HG03064 (cell line): ENCODE measurements around the gene MCOLN2.
"Not testable (repeated sequence)": the region's sequence is repeated elsewhere in the genome, so short reads cannot be mapped to it uniquely, and the experiment has no call there.

ENCODE experiments used
- ATAC-seq: cut with Tn5 transposase; IDR thresholded peaks from one replicate; pipeline ENCODE4 v1.9.1; 2021; ENCODE audit warnings: low read depth; ENCODE audit not compliant: unreplicated experiment

The MCOLN2 gene

DNA sequence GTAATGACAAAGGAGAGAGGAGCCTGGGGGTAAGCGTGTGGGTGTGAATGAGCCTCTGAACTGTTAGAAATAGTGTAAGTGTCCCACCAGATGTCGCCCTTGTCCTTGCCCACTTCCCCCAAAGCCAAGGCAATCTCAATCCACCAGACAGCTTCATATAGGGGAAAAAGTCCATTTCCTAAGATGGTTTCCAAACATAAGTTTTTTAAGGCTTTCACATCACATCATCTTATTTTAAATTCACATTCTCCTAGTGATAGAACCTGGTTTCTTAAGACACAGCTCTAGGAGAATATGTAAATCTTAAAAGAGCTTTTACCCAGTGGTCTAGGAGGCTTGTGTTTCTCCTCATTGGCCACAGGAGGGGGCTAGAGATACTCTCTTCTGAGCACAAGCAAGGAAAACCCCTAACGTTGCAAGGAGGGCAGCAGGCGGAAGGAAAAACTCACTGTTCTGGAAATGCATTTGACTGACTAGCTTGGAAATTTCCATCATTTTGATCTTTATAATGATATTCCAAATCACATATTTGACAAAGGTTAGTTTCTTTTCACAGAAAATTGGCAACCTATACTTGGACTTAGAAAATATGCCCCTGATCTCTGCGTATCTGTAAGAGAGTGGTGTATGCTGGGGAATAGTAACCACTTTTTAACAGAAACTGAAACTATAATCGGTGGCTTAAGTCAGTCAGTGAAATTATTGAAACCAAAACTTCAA lies 52.0 kb downstream of the MCOLN2 start:
- ATAC-seq = peak; percentile 87

GRCh38 chr1:84941843-84942242 lies 55.1 kb downstream of the MCOLN2 start:
- ATAC-seq = no peak

DNA sequence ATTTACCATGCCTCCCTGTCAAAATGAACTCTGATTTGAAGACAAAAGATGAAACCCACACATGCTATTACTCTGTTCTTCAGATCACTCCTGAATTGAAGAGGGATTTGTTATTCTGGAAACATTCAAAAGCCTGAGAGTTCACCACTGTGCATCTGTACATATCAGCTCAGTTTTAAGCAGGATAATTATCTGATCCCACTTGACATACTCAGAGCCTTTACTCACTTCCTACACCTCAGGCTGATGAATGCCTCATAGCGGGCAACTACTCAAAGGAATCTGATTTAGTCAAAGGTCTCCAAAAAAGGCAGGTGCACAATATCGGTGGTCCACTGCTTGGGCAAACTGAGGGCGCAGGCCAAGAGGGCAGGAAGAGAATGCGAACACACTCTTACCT lies 56.4 kb downstream of the MCOLN2 start:
- no peak for ATAC-seq

DNA sequence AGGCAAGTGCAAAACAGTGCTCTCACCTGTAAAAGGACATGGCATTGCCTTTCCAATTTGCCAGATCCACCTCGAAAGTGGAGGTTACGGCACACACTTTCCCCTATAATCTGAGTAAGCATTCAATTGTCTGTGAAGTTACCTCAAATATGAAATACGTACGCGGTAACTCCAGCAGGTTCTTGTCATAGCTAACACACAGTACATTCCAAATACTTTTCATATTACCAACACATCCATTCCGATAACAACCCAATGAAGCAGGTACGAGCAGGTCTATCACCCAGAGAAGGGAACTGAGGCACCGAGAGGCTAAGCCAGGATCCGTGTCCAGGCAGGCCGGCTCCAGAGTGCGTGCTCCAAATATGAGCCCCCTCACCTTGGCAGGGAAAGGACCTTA lies 57.2 kb downstream of the MCOLN2 start:
- no peak for ATAC-seq

DNA sequence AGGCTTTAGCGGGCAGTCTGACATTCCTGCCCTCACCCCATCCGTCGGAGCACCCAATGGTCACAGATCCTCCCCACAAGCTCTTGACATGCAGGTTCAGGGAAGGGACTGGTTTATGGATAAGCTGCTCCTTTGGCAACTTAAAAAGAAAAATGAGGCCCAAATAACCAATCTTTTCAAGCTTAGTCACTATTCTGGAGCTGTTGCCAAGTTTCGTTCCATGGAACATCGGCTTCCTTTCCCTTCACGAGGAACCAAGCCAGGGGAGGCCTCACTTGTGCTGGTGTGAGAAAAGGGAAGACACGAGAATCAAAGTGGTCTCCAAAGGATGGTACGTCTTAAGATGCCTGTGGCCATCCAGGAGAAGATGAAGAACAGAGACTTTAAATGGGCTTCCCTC lies 57.8 kb downstream of the MCOLN2 start:
- no peak for ATAC-seq

DNA sequence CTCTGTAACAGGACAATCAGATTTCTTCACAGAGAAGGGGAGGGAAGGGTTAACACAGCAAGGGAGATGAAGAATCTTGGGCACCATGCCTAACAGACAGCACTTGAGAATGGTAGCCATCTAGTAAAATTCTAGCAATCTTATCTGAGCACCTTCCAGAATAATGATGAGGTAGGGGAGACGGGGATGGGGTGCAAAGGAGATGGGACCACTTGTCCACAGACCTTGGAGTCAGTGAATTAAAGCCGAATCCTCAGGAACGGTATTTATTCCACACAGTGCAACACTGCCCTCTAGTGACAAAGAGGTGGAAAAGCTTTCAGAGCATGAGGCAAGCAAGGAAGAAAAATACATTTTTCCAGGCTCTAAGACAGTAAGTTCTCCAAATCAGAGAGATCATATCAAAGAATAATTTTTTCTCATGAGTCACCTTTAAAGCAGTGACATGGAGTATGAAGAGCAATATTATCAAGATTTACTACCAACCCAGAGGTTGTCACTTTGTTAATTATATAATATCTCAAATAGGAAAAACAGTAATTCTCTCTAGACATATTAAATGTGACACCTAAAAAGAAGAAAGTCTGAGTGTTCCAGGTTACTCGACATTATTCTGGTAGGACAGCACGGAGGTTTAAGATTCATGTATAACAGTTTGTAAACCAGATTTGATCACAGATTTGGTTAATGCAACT lies 60.6 kb downstream of the MCOLN2 start:
- no peak for ATAC-seq

- ATAC-seq = no peak
Observed at GRCh38 chr1:84933011-84933611, 63.8 kb downstream of the MCOLN2 start.

DNA sequence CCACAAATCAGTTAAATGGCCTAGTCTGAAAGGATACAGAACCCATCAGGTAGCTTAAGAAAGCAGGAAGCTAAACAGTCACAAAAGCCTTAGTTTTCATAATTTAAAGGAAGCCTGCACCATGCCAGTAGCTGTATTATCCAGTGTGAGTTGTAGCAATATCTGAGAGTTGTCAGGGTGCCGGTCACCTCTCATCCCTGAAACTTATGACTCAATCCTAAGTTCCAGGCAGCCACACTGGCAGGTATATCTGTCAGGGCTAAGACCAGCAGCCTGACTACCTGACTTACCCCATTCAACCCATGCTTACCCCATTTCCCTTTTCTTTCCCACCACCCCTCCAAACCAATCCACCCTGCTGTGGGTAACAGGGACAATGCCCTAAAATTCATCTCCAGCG lies 66.1 kb downstream of the MCOLN2 start:
- ATAC-seq = no peak

- ATAC-seq = no peak
Observed at GRCh38 chr1:84930329-84930728, 66.6 kb downstream of the MCOLN2 start.

GRCh38 chr1:84929581-84929980 lies 67.3 kb downstream of the MCOLN2 start:
- ATAC-seq = no peak

DNA sequence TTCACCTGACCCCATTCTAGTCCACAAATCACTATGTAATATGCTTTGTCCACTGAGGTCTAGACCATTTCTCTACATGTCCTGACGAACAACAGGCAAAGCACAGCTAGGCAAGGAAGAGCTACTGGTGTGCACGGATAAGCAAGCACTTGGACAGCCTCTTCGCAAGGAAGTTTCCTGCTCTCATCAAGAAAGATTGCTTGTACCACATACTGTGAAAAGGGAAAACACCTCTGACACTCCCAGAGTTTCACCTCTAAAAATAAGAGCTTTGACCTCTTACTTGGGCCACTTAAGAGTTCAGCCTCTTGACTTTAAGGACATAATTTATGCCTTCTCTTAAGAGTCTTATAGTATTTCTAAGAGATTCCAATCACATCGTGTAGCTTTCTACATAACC lies 67.9 kb downstream of the MCOLN2 start:
- no peak for ATAC-seq

- ATAC-seq = no peak
Observed at GRCh38 chr1:84923317-84923716, 73.6 kb downstream of the MCOLN2 start.

DNA sequence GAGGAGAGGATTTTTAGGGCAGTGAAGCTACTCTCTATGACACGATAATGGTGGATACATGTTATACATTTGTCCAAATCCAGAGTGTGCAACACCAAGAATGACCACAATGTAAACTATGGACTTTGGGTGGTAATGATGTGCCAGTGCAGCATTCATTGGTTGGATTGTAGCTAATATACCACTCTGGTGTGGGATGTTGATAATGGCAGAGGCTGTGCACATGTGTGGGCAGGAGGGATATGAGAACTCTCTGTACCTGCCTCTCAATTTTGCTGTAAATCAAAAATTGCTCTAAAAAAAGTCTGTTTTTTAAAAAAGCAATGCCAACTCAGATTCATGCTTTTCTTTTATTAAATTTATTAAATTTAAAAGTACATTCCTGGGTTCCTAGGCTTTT lies 76.8 kb downstream of the MCOLN2 start:
- no peak for ATAC-seq

DNA sequence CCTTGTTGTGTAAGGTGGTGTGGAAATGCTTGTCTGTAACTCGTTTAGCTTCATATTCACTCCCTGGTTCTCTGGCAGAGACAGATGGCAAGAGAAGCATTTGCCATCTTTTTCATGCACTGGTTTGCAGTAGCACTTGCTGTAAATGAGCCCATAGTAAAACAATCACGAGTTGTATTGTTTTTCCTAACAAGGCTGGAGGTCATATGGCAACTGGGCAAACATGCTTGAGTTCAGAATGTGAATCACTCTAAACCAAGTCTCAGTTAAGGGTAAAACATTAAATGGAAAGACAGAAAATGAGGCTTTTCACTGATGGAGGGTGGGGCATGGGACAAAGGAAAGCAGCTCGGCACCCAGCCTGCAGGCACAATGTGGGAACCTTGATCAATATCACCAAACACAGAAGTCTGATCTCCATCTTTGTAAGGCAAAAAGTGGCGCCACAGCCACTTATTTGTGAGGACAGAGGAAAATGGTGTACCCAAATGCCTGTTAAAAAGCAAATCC lies 77.4 kb downstream of the MCOLN2 start:
- ATAC-seq = no peak

- ATAC-seq = no peak
Observed at GRCh38 chr1:84918726-84919336, 78.1 kb downstream of the MCOLN2 start.

DNA sequence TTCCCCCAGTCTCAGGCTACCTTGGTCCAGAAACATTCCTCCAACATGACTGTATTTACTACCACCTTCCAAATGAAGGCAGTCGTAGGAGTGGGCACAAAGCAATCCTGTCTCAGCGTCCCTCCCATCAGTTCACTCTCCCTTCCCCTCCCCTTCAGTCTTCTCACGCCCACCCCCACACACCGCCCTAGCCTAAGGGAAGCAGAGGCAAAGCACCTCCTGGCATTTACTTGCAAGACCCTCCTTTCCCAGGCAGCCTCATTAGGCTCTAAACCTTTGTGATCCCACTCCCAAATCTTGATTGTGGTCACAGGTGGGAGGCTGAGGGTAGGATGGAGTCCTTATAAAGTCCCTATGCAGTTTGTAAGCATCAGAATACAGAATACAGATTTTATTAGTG lies 80.0 kb downstream of the MCOLN2 start:
- ATAC-seq = no peak

- ATAC-seq = no peak
Observed at GRCh38 chr1:84913555-84913892, 83.4 kb downstream of the MCOLN2 start.

- ATAC-seq = no peak
Observed at GRCh38 chr1:84912726-84913554, 84.0 kb downstream of the MCOLN2 start.

DNA sequence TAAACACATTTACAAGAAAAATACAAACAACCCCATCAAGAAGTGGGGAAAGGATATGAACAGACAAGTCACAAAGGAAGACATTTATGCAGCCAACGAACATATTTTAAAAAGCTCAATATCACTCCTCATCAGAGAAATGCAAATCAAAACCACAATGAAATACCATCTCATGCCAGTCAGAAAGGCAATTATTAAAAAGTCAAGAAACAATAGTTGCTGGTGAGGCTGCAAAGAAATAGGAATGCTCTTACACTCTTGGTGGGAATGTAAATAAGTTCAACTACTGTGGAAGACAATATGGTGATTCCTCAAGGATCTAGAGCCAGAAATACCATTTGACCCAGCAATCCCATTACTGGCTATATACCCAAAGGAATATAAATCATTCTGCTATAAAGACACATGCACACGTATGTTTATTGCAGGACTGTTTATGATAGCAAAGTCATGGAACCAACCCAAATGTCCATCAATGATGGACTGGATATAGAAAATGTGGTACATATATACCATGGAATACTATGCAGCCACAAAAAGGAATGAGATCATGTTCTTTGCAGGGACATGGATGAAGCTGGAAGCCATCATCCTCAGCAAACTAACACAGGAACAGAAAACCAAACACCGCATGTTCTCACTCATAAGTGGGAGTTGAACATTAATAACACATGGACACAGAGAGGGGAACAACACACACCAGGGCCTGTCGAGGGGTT lies 88.0 kb downstream of the MCOLN2 start:
- not testable (repeated sequence) for ATAC-seq
